Large intestine (tissue), 3 donors: ENCODE data around the gene RNF217. TPM values are rescaled to one million over a fixed set of nuclear protein-coding genes. Genes with fewer than 3 reads are reported as not detected.
"Not testable (repeated sequence)": the region's sequence is repeated elsewhere in the genome, so short reads cannot be mapped to it uniquely, and the experiment has no call there.

Source experiments
- DNase-seq, 2 donors: peaks; one replicate each; pipeline versions ENCODE4 v3.0.0 to v3.0.0-alpha.2; 2013
- H3K27ac ChIP-seq: one replicate; pipeline ENCODE4 v1.5.1; 2013; ENCODE audit warnings: low read length
- H3K27me3 ChIP-seq: 2 replicates; pipeline ENCODE4 v1.6.1; 2013; ENCODE audit warnings: low read length; ENCODE audit not compliant: control insufficient read depth, insufficient read depth
- H3K36me3 ChIP-seq: 2 replicates; pipeline ENCODE4 v1.6.1; 2013; ENCODE audit warnings: low read length; ENCODE audit not compliant: control insufficient read depth, insufficient read depth
- H3K4me1 ChIP-seq: one replicate; pipeline ENCODE4 v1.6.1; 2013; ENCODE audit warnings: low read length; ENCODE audit not compliant: control insufficient read depth, insufficient read depth
- H3K4me3 ChIP-seq: one replicate; pipeline ENCODE4 v1.5.1; 2013; ENCODE audit warnings: low read length
- H3K9me3 ChIP-seq: one replicate; pipeline ENCODE4 v1.6.1; 2013; ENCODE audit warnings: mild to moderate bottlenecking, low read depth, low read length, moderate library complexity; ENCODE audit not compliant: control insufficient read depth
- WGBS: methylation state at CpG from one replicate; pipeline ENCODE4 v1.1.5; 2013; ENCODE audit warnings: low lambda C conversion rate; ENCODE audit not compliant: insufficient coverage; 5-methylcytosine and 5-hydroxymethylcytosine counted together
- polyA plus RNA-seq: library from polyadenylated mRNA; unstranded; fragments of 120-200 nt; gene quantifications from one replicate; pipeline ENCODE4 v1.2.1, GENCODE V29; 2013

The RNF217 gene
- polyA plus RNA-seq, 1 donor, result 20.0 TPM

GRCh38 chr6:125031385-125031784 lies 69.1 kb downstream of the RNF217 start:
- no peak for DNase-seq
- no peak overlapping the region for H3K27ac ChIP-seq
- H3K36me3 ChIP-seq, result peaks cover 2% of the 10 kb centered on the region
- no peaks in the 10 kb centered on the region for H3K27me3 ChIP-seq
- H3K9me3 ChIP-seq, result peaks cover 2% of the 10 kb centered on the region
- 100% methylated on average over 1 of the region's 1 CpG for WGBS
- no peak overlapping the region for H3K4me3 ChIP-seq
- no peaks in the 10 kb centered on the region for H3K4me1 ChIP-seq

- not testable (repeated sequence) for H3K4me3 ChIP-seq, H3K27ac ChIP-seq, H3K9me3 ChIP-seq, H3K27me3 ChIP-seq, H3K4me1 ChIP-seq, DNase-seq, H3K36me3 ChIP-seq
These were observed 72.7 kb downstream of the RNF217 start for GRCh38 chr6:125034929-125035328.

- not testable (repeated sequence) for DNase-seq, H3K27ac ChIP-seq, H3K9me3 ChIP-seq, H3K4me3 ChIP-seq, H3K4me1 ChIP-seq, H3K36me3 ChIP-seq, H3K27me3 ChIP-seq
- 100% methylated on average over 1 of the region's 4 CpGs for WGBS
These were observed 74.2 kb downstream of the RNF217 start for GRCh38 chr6:125036486-125036885.

DNA sequence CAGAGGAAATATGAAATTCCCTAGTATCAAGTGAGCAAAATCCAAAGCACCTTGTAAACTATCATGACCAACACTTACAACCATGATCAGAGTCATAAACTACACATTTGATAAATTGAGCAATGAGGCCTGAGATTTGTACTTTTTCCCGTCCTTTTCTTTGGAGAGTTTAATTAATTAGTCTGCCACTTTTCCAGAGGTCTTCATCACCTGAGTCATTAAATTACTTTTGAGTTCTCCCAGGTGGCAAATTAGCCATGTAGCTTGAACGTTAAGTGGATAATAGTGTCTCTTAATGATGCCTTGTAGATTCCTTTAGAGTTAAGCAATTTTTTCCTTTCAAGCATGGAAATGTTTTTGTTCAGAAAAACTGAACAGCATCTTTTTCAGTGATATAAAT lies 75.6 kb downstream of the RNF217 start:
- no peak overlapping the region for H3K4me3 ChIP-seq
- no peaks in the 10 kb centered on the region for H3K9me3 ChIP-seq
- no peaks in the 10 kb centered on the region for H3K27me3 ChIP-seq
- no peaks in the 10 kb centered on the region for H3K4me1 ChIP-seq
- WGBS, result no CpG with 5 or more reads among the region's 2 CpGs
- no peak for DNase-seq
- H3K36me3 ChIP-seq, result no peaks in the 10 kb centered on the region
- H3K27ac ChIP-seq, result no peak overlapping the region

DNA sequence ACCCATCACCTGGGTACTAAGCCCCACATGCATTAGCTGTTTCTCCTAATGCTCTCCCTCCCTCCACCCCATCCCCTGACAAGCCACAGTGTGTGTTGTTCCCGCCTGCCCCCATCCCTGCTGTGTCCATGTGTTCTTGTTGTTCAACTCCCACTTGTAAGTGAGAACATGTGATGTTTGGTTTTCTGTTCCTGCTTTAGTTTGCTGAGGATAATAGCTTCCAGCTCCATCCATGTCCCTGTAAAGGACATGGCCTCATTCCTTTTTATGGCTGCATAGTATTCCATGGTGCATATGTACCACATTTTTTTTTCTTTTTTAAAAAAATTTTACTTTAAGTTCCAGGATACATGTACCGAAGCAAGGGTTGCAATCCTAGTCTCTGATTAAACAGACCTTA lies 76.7 kb downstream of the RNF217 start:
- H3K27ac ChIP-seq, result no peak overlapping the region
- no peaks in the 10 kb centered on the region for H3K36me3 ChIP-seq
- no peaks in the 10 kb centered on the region for H3K4me1 ChIP-seq
- no peaks in the 10 kb centered on the region for H3K27me3 ChIP-seq
- no peak for DNase-seq
- H3K9me3 ChIP-seq, result no peaks in the 10 kb centered on the region
- WGBS, result no CpG with 5 or more reads among the region's 2 CpGs
- H3K4me3 ChIP-seq, result no peak overlapping the region

DNA sequence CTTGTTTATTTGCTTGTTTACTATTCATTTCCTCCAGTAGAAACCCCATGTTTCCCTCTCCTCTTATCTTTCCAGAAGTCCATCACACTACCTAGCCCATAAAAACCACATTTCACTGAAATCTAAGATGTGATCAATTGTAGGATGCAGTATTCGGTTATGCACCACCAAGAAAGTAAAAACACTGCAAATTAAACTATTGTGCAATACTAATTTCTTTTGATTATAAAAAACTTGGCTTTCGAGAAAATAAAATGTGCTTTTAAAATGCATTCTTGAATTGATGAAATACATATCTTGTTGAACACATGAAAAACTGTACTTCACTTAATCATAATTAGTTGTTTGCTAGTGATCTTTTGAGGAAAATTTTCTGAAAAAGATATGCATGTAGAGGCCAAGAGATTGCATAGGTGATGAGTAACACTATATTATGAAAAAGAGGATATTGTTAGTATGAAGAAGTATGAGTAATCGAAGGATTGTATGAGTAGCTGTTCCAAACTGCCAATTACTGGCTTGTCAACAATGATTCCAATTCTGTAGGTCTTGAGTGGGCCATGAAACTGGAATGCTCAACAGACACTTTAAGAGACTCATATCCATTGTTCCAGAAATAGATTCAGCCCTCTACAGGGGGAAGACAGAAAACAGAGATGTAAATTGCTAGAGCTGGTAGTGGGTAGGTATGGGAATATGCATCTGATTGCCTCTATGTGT lies 79.7 kb downstream of the RNF217 start:
- H3K9me3 ChIP-seq, result no peaks in the 10 kb centered on the region
- H3K36me3 ChIP-seq, result peaks cover 8% of the 10 kb centered on the region
- no peak for DNase-seq
- WGBS, result 100% methylated on average over 1 of the region's 3 CpGs
- H3K27ac ChIP-seq, result no peak overlapping the region
- no peaks in the 10 kb centered on the region for H3K4me1 ChIP-seq
- H3K4me3 ChIP-seq, result no peak overlapping the region
- no peaks in the 10 kb centered on the region for H3K27me3 ChIP-seq

GRCh38 chr6:125044066-125044465 lies 81.8 kb downstream of the RNF217 start:
- WGBS, result 92% methylated on average over 3 of the region's 3 CpGs
- no peak overlapping the region for H3K27ac ChIP-seq
- no peaks in the 10 kb centered on the region for H3K27me3 ChIP-seq
- no peak overlapping the region for H3K4me3 ChIP-seq
- DNase-seq, result no peak
- H3K9me3 ChIP-seq, result no peaks in the 10 kb centered on the region
- peaks cover 8% of the 10 kb centered on the region for H3K36me3 ChIP-seq
- H3K4me1 ChIP-seq, result no peaks in the 10 kb centered on the region

DNA sequence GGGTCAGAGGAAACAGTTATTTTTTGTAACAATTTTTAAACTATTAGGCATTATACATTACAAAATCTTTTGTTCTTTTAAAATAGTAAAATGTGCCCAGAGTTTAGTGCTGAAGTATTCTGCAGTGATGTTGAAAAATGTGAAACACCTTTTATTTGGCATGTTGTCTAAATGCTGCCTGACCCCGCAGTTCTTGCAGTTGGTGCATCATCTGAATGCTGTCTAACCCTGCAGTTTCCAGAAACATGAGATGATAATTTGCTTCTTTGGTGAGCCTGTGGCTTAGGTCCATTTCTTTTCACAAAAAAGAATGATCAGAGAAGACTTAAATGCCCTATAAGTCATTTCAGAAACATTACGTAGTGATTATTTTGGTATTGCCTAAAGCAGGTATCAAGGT lies 82.4 kb downstream of the RNF217 start:
- H3K4me1 ChIP-seq, result no peaks in the 10 kb centered on the region
- WGBS, result 100% methylated on average over 1 of the region's 2 CpGs

DNA sequence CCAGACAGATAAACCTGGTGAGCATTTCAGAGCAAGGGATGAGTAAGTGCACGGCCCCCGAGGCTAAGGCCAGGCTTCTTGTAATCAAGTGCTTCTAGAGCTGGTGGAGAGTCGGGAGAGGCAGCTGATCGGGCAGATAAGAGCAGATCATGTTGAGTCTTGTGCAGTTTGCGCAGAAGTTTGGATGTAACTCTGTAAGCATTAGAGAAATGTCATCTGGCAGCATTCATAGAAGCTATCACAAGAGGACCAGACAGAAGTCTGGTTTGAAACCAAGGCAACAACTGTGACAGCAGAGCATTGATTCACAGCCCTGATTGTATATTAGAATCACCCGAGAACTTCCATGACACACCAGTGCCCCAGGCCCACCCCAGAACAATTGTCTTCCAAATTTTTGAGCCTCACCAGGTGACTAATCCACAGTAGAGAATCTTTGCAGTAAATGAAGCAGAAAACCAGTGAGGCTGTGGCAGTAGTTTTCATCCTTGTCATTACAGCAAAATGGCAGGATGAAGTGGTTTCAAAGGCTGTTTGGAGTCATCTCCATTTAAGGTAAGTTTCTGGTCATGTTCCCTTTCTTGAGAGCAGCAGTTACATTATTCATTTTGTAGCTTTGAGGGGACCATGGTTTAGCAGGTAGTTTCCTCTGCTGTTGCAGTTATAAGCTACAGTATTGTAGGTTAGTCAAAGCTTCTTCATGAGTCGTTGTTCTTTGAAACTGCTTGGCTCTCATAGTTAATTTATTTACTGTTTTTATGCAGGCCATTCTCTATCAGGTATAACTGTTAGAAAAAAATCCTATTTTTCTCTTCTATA lies 84.1 kb downstream of the RNF217 start:
- H3K4me1 ChIP-seq, result no peaks in the 10 kb centered on the region
- H3K27me3 ChIP-seq, result no peaks in the 10 kb centered on the region
- H3K27ac ChIP-seq, result no peak overlapping the region
- no peak for DNase-seq
- H3K36me3 ChIP-seq, result peaks cover 8% of the 10 kb centered on the region
- H3K4me3 ChIP-seq, result no peak overlapping the region
- WGBS, result no CpG with 5 or more reads among the region's 7 CpGs
- H3K9me3 ChIP-seq, result no peaks in the 10 kb centered on the region

More for the DNA sequence above, 82.4 kb downstream of the RNF217 start:
- Histone ChIP-seq H3K36me3 (peaks cover 8% of the 10 kb centered on the region), H3K9me3 (no peaks in the 10 kb centered on the region), H3K4me3 (no peak overlapping the region), H3K27me3 (no peaks in the 10 kb centered on the region), H3K27ac (no peak overlapping the region)
- DNase-seq, result no peak

- DNase-seq, result no peak
- Histone ChIP-seq H3K4me3 (no peak overlapping the region), H3K4me1 (no peaks in the 10 kb centered on the region), H3K9me3 (no peaks in the 10 kb centered on the region), H3K27ac (no peak overlapping the region), H3K27me3 (no peaks in the 10 kb centered on the region), H3K36me3 (peaks cover 8% of the 10 kb centered on the region)
- WGBS, result no CpG with 5 or more reads among the region's 2 CpGs
These were observed 86.0 kb downstream of the RNF217 start for GRCh38 chr6:125048274-125048673.
